NB4 (cell line): Measurements from ENCODE around the gene TLN1.

Source experiments
- DNase-seq: peaks from one replicate; pipeline ENCODE4 v3.0.0; 2010; ENCODE audit warnings: low read depth
- H3K4me3 ChIP-seq: one replicate; pipeline ENCODE4 v1.5.1; 2011; ENCODE audit warnings: mild to moderate bottlenecking, low read depth, low read length, moderate library complexity
- MYC ChIP-seq: IDR thresholded peaks from 2 replicates; pipeline ENCODE4 v1.6.1; 2011; ENCODE audit warnings: low read depth, low read length
- POLR2A ChIP-seq: IDR thresholded peaks from 2 replicates; pipeline ENCODE4 v1.6.1; 2011; ENCODE audit warnings: mild to moderate bottlenecking; ENCODE audit not compliant: insufficient read length; ENCODE audit errors: extremely low read depth
- TF ChIP-seq, protein P1 (sequence below): IDR thresholded peaks from one replicate; pipeline ENCODE4 v1.5.1; 2012; ENCODE audit warnings: low read depth, low read length
- TF ChIP-seq, protein P2 (sequence below): IDR thresholded peaks from 2 replicates; pipeline ENCODE4 v1.6.1; 2011; ENCODE audit warnings: low read depth, low read length

TLN1 gene

DNA sequence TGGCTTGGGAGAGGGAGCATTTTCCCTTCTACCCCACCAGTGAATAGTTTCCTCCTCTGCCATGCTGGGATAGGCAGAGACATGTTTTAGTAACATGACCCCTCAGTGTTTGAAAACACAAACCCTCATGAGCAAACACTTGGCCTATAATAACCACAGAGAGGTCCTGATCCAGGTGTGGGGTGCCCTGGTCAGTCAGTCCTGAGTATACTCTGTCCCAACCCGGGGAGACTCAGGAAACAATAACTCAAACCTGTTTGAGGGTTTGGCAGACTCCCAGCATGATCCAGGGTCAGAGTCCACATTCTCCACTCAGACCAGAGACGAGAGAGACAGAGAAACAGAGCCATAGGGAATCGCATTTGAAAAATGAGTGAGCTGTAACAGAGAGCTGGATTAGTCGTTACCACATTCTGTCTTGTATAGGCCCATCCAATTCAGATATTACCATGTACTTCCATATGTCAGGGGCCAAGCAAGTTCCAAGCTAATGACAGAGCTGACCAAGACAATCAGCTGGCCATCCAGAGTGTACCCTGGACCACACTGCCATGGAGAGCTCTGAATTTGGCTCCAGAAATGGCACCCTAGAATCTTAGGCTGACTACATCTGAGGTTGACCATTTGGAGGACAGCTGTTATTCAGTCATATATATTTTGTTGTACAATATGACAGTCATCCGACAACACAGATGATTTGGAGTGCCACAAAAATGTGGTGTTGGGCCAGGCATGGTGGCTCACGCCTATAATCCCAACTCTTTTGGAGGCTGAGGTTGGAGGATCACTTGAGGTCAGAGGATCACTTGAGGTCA lies 62.5 kb downstream of the TLN1 start:
- DNase-seq = no peak

DNA sequence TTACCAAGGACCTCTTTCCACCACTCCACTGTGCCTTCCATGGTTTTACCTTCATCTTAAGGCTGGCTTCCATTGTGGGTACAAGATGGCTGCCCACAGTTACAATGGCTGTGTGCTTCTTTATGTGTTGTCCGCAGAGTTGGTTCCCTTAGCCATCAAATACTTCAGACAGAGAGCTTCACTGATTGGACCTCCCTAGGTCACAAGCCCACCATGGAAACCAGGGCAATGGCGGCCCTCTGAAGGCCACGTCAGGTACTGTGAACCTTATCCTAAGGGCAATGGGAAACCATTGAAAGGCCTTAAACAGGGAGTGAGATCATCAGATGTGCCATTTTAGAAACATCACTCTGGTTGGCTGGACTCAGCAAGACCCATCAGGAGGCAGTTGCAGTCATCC lies 64.1 kb downstream of the TLN1 start:
- no peak for DNase-seq
- H3K4me3 ChIP-seq = no peak overlapping the region
- TF ChIP-seq, protein P1, sequence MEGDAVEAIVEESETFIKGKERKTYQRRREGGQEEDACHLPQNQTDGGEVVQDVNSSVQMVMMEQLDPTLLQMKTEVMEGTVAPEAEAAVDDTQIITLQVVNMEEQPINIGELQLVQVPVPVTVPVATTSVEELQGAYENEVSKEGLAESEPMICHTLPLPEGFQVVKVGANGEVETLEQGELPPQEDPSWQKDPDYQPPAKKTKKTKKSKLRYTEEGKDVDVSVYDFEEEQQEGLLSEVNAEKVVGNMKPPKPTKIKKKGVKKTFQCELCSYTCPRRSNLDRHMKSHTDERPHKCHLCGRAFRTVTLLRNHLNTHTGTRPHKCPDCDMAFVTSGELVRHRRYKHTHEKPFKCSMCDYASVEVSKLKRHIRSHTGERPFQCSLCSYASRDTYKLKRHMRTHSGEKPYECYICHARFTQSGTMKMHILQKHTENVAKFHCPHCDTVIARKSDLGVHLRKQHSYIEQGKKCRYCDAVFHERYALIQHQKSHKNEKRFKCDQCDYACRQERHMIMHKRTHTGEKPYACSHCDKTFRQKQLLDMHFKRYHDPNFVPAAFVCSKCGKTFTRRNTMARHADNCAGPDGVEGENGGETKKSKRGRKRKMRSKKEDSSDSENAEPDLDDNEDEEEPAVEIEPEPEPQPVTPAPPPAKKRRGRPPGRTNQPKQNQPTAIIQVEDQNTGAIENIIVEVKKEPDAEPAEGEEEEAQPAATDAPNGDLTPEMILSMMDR = no peak
- TF ChIP-seq MYC (no peak), POLR2A (no peak)
- TF ChIP-seq, protein P2, sequence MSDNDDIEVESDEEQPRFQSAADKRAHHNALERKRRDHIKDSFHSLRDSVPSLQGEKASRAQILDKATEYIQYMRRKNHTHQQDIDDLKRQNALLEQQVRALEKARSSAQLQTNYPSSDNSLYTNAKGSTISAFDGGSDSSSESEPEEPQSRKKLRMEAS = no peak

More for the DNA sequence above, 62.5 kb downstream of the TLN1 start:
- TF ChIP-seq, protein P2 = no peak
- no peak for TF ChIP-seq POLR2A
- H3K4me3 ChIP-seq = no peak overlapping the region

DNA sequence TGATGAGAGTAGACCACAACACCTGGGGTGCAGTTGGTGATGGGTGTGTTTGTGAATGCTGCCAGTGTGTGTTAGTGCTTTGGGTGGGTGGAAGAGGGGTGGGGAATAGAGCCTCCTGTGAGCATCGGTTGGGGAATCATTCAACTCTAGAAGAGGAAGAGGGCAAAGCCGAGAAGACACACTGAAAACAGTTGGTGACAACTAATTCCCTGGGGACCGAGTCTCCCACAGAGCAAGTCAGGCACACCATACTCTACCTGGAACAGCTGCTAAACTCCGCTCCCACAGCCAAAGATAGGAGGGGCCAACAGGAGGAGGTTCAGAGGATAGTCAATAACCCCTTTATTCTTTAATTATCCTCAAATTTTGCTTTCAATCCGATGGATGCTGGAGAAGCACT lies 65.4 kb downstream of the TLN1 start:
- no peak for DNase-seq
- no peak overlapping the region for H3K4me3 ChIP-seq
- TF ChIP-seq, protein P1 = no peak
- TF ChIP-seq, protein P2 = no peak
- no peak for TF ChIP-seq POLR2A
- TF ChIP-seq MYC = no peak

DNA sequence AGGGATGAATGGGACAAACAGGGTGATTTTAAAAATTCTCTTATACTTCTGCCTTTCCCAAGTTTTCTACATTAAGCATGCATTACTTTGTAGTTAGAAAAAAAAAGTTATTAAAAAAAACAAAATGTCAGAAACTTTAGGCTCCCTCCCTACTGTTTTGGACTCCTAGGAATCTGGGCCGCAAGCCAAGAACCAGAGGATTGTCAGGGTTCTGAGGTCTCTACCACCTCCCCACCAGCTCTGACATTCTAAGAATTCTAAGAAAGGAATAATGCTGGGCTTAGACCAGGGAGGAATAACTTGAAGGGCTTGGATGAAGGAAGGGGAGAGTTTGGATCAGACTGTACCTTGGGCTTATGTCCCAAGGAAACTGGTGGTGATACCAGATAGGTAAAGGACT lies 66.0 kb downstream of the TLN1 start:
- TF ChIP-seq, protein P1 = no peak
- no peak for TF ChIP-seq MYC
- H3K4me3 ChIP-seq = no peak overlapping the region
- no peak for DNase-seq

DNA sequence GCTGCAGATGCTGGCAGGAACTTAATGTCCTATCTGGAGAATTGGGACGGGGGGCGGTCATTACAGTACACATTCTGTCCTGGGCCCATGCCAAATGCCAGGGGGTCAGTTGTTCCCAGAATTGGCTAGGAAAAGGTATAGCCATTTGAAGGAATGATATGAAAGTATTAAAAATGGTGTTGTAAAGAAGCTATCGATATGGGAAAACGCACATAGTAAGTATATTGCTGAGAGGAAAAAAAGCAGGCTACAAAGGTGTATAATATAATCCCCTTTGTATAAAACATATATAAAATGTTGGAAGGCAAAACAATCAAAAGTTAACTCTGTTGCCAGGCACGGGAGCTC lies 66.5 kb downstream of the TLN1 start:
- peak overlapping the region; percentile 54 for H3K4me3 ChIP-seq
- no peak for TF ChIP-seq POLR2A
- TF ChIP-seq, protein P1 = no peak
- no peak for TF ChIP-seq MYC
- TF ChIP-seq, protein P2 = no peak
- DNase-seq = no peak

DNA sequence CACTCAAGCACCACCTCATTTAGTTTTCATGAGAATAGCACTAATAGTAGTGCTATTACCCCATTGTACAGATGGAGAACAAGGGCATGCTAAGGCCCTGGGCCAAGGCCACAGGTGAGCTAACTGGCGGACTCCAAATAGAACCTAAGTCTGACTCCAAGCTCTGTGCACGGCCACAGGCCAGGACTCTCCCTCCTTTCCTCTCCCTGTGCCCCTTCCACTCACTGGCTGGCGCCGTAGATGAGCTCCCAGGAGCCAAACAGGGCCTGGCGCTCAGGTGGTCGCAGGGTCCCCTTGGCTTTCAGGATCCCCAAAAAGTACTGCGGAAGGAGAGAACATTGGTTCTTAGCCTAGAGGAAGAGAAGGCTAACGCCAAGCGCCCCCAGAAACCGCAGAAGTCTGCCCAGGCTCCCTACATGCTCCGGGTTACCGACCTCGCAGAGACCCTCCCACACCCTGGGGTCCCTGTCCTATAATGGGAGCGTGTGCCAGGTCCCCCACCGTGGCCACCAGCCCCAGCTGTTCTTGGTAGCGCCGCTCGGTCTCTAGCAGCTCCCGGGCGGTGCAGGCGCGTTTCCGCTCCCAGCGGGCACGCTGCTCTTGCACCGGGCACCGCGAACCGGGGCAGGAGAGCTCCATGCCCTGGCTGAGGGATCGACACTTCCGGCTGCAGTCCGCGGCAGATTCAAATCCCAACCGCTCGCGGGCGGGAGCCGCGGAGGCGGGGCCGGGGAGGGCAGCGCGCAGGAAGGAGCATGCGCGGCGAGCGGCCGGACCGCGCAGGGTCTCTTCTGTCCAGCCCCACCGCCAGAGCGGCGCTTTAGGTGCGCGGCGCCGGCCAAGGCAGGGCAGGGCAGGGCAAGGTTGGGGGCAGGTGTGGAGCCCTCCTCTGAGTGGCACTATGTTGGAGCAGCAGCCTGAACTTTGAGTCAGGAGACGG lies 67.2 kb downstream of the TLN1 start, which contains the start of gene ARHGEF39:
TSS of gene ARHGEF39 (minus strand) at position 665 of the 940 bp plus-strand sequence. CDS start at position 639, 26 bp downstream.
- TF ChIP-seq POLR2A (peak; percentile 28), MYC (peak; percentile 74)
- TF ChIP-seq, protein P2 = peak; percentile 64; the same call in 1 of the 2 replicates
- TF ChIP-seq, protein P1 = peak; percentile 19
- peak within 1 kb of the TSS; percentile 71 for H3K4me3 ChIP-seq
- DNase-seq = peak; percentile 86
